ENCODE data around the gene TRPM5.

- no peak for TF ChIP-seq CTCF (IDR thresholded peaks at IDR 0.05)
- no peak for TF ChIP-seq EZH2 (IDR thresholded peaks at IDR 0.05; ENCODE audit: borderline replicate concordance, insufficient read depth, low read depth, low read length, poor library complexity, severe bottlenecking)
These were observed 42.8 kb downstream of the TRPM5 start for GRCh38 chr11:2401436-2401984.
